Upper lobe of left lung (tissue), 4 donors: ENCODE data around the gene NRXN3.

Experiments
- CTCF ChIP-seq, 6 experiments: fragments of 450-650 bp in 4 of 6; fragments of 200-600 bp in 2 of 6; sonication (generic) in 2 of 6; IDR thresholded peaks; one replicate each; pipeline ENCODE4 v1.5.1; 2016 to 2019; ENCODE audit warnings: antibody characterized with exemption in 6 of 6
- EP300 ChIP-seq, 4 donors: sonication (generic); formaldehyde crosslinking; IDR thresholded peaks; one replicate each; pipeline ENCODE4 v1.5.1; 2017; ENCODE audit warnings: antibody characterized with exemption in 4 of 4, control low read depth in 2 of 4
- POLR2A ChIP-seq, 4 donors: fragments of 450-650 bp; IDR thresholded peaks; one replicate each; pipeline ENCODE4 v1.5.1; 2016 to 2017; ENCODE audit warnings: antibody characterized with exemption in 4 of 4, mild to moderate bottlenecking in 2 of 4

GRCh38 chr14:79179985-79180384 is 1009.8 kb downstream of the NRXN3 start:
- TF ChIP-seq POLR2A (IDR thresholded peaks at IDR 0.05) (no peak), CTCF (IDR thresholded peaks at IDR 0.05) (no peak), EP300 (IDR thresholded peaks at IDR 0.05) (no peak)
